ENCODE measurements around the gene EIF2D.

GRCh38 chr1:206580438-206581113, 31.7 kb downstream of the EIF2D start:
- TF ChIP-seq POLR2AphosphoS5 (IDR thresholded peaks at IDR 0.05; ENCODE audit: low read depth, low read length), result no peak
- TF ChIP-seq REST (IDR thresholded peaks at IDR 0.05; ENCODE audit: insufficient read depth in 1 of 2, low read depth in 2 of 2, low read length in 2 of 2), result no peak
- no peak for TF ChIP-seq TAF1 (IDR thresholded peaks at IDR 0.05; ENCODE audit: borderline replicate concordance, insufficient read depth, low read length)
- TF ChIP-seq FOXP2 (optimal IDR thresholded peaks at IDR 0.05; ENCODE audit: borderline replicate concordance, extremely low read depth, extremely low read length, insufficient read depth), result no peak
- no peak for TF ChIP-seq SIN3A (IDR thresholded peaks at IDR 0.05; ENCODE audit: borderline replicate concordance, insufficient read depth, low read length)

All from PFSK-1 (cell line).